Panc1 (cell line): ENCODE results near the gene CABP5.

Experiments
- CTCF ChIP-seq: fragments of 450-650 bp; IDR thresholded peaks from 2 replicates; pipeline ENCODE4 v1.5.1; 2017; ENCODE audit warnings: mild to moderate bottlenecking
- POLR2AphosphoS5 ChIP-seq: IDR thresholded peaks from 2 replicates; pipeline ENCODE4 v1.6.1; 2012; ENCODE audit warnings: mild to moderate bottlenecking, low read depth, low read length, moderate library complexity

- TF ChIP-seq POLR2AphosphoS5 (no peak), CTCF (no peak)
Observed at GRCh38 chr19:48023011-48023410, 20.9 kb downstream of the CABP5 start.
